ENCODE measurements around the gene AP2A2. TPM values are rescaled to one million over a fixed set of nuclear protein-coding genes. Genes with fewer than 3 reads are reported as not detected.

AP2A2 gene
- total RNA-seq, 1 experiment from 2014 or later, result 55.5 TPM

DNA sequence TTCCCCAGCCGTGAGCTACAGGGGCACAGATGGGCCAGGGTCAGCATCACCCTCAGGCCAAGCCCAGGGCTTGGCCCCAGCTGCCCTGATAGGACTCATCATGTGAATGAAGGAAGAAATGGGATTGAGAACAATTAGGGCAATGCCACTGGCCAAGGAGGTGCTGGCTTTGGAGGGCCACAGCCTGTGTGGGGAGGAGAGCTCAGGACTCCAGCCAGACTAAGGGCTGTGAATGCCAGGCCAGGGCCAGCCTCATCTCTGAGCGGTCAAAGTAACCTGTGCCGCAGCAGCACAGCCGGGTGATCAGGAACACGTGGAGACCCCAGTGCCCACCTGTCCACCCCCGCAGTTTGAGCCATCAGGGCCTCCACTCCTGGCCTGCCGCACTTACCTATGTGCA, 25.1 kb upstream of the AP2A2 start:
- H3K36me3 ChIP-seq (ENCODE audit: control insufficient read depth in 1 of 2, insufficient read depth in 2 of 2, low read length in 2 of 2), result peaks cover 20 to 38% of the 10 kb centered on the region in 2 experiments; a peak in 3 of 4 replicates
- H3K9ac ChIP-seq (ENCODE audit: low read length), result no peak overlapping the region

More for the DNA sequence above, 25.1 kb upstream of the AP2A2 start:
- ChIA-PET CTCF (no interaction called here), RAD21 (ENCODE audit: low non-redundant PET in 1 of 2, low total read pairs in 2 of 2, uncharacterized antibody in 2 of 2, unreplicated experiment in 2 of 2) (no interaction called here), POLR2A (no interaction called here)
- no peaks in the 10 kb centered on the region for H3K27me3 ChIP-seq (ENCODE audit: insufficient read depth, low read length)
- TF ChIP-seq CEBPB (IDR thresholded peaks at IDR 0.05; ENCODE audit: low read depth) (no peak), ZFX (IDR thresholded peaks at IDR 0.05) (no peak), TCF7L2 (IDR thresholded peaks at IDR 0.05; ENCODE audit: borderline replicate concordance, extremely low read depth, insufficient read depth, insufficient read length) (no peak), POLR2A (IDR thresholded peaks at IDR 0.05; ENCODE audit: borderline replicate concordance, extremely low read depth, insufficient read depth, insufficient read length) (no peak), EZH2phosphoT487 (IDR thresholded peaks at IDR 0.05; ENCODE audit: borderline replicate concordance) (no peak), EZH2 (IDR thresholded peaks at IDR 0.05) (no peak), SP1 (IDR thresholded peaks at IDR 0.05; ENCODE audit: low read depth) (no peak), POLR2AphosphoS5 (IDR thresholded peaks at IDR 0.05; ENCODE audit: low read depth, low read length) (no peak), YY1 (IDR thresholded peaks at IDR 0.05; ENCODE audit: extremely low read depth, insufficient replicate concordance, low read depth, low read length) (no peak), JUND (IDR thresholded peaks at IDR 0.05) (no peak), SIN3A (IDR thresholded peaks at IDR 0.05; ENCODE audit: low read depth) (no peak), FOSL1 (IDR thresholded peaks at IDR 0.05; ENCODE audit: low read depth) (no peak), ZNF274 (IDR thresholded peaks at IDR 0.05; ENCODE audit: low read depth, low read length) (no peak), CBX3 (IDR thresholded peaks at IDR 0.05; ENCODE audit: low read depth) (no peak), ELF1 (IDR thresholded peaks at IDR 0.05; ENCODE audit: borderline replicate concordance, low read depth) (no peak), SRF (IDR thresholded peaks at IDR 0.05; ENCODE audit: low read depth) (no peak)
- TF ChIP-seq, protein P1, sequence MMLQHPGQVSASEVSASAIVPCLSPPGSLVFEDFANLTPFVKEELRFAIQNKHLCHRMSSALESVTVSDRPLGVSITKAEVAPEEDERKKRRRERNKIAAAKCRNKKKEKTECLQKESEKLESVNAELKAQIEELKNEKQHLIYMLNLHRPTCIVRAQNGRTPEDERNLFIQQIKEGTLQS (IDR thresholded peaks at IDR 0.05), result no peak
- TF ChIP-seq, protein P2, sequence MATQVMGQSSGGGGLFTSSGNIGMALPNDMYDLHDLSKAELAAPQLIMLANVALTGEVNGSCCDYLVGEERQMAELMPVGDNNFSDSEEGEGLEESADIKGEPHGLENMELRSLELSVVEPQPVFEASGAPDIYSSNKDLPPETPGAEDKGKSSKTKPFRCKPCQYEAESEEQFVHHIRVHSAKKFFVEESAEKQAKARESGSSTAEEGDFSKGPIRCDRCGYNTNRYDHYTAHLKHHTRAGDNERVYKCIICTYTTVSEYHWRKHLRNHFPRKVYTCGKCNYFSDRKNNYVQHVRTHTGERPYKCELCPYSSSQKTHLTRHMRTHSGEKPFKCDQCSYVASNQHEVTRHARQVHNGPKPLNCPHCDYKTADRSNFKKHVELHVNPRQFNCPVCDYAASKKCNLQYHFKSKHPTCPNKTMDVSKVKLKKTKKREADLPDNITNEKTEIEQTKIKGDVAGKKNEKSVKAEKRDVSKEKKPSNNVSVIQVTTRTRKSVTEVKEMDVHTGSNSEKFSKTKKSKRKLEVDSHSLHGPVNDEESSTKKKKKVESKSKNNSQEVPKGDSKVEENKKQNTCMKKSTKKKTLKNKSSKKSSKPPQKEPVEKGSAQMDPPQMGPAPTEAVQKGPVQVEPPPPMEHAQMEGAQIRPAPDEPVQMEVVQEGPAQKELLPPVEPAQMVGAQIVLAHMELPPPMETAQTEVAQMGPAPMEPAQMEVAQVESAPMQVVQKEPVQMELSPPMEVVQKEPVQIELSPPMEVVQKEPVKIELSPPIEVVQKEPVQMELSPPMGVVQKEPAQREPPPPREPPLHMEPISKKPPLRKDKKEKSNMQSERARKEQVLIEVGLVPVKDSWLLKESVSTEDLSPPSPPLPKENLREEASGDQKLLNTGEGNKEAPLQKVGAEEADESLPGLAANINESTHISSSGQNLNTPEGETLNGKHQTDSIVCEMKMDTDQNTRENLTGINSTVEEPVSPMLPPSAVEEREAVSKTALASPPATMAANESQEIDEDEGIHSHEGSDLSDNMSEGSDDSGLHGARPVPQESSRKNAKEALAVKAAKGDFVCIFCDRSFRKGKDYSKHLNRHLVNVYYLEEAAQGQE (IDR thresholded peaks at IDR 0.05; ENCODE audit: low read depth), result no peak
- TF ChIP-seq, protein P3, sequence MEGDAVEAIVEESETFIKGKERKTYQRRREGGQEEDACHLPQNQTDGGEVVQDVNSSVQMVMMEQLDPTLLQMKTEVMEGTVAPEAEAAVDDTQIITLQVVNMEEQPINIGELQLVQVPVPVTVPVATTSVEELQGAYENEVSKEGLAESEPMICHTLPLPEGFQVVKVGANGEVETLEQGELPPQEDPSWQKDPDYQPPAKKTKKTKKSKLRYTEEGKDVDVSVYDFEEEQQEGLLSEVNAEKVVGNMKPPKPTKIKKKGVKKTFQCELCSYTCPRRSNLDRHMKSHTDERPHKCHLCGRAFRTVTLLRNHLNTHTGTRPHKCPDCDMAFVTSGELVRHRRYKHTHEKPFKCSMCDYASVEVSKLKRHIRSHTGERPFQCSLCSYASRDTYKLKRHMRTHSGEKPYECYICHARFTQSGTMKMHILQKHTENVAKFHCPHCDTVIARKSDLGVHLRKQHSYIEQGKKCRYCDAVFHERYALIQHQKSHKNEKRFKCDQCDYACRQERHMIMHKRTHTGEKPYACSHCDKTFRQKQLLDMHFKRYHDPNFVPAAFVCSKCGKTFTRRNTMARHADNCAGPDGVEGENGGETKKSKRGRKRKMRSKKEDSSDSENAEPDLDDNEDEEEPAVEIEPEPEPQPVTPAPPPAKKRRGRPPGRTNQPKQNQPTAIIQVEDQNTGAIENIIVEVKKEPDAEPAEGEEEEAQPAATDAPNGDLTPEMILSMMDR (IDR thresholded peaks at IDR 0.05 in 2 of 3, conservative IDR thresholded peaks at IDR 0.05 in 1 of 3; ENCODE audit: borderline replicate concordance in 1 of 3, insufficient read depth in 1 of 3, low read depth in 2 of 3, low read length in 2 of 3), result no peak
- TF ChIP-seq, protein P4, sequence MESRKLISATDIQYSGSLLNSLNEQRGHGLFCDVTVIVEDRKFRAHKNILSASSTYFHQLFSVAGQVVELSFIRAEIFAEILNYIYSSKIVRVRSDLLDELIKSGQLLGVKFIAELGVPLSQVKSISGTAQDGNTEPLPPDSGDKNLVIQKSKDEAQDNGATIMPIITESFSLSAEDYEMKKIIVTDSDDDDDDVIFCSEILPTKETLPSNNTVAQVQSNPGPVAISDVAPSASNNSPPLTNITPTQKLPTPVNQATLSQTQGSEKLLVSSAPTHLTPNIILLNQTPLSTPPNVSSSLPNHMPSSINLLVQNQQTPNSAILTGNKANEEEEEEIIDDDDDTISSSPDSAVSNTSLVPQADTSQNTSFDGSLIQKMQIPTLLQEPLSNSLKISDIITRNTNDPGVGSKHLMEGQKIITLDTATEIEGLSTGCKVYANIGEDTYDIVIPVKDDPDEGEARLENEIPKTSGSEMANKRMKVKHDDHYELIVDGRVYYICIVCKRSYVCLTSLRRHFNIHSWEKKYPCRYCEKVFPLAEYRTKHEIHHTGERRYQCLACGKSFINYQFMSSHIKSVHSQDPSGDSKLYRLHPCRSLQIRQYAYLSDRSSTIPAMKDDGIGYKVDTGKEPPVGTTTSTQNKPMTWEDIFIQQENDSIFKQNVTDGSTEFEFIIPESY (IDR thresholded peaks at IDR 0.05; ENCODE audit: extremely low read depth, insufficient replicate concordance, low read length), result no peak
- DNase-seq (ENCODE audit: low read depth, low spot score) (no peak), ATAC-seq (no peak)
- H3K9me2 ChIP-seq (ENCODE audit: insufficient read depth), result no peaks in the 10 kb centered on the region
- intact Hi-C loops (cut with micrococcal nuclease), result no loop called here
- H3K9me3 ChIP-seq (ENCODE audit: control insufficient read depth in 1 of 2, insufficient read depth in 1 of 2, low read depth in 1 of 2, low read length in 2 of 2), result no peaks in the 10 kb centered on the region
- H3K4me1 ChIP-seq (ENCODE audit: control insufficient read depth in 1 of 2, insufficient read depth in 2 of 2, low read length in 2 of 2), result no peaks in the 10 kb centered on the region
- no peak overlapping the region for H3K4me2 ChIP-seq (ENCODE audit: low read length)
- no peak overlapping the region for H3K27ac ChIP-seq (ENCODE audit: low read depth, low read length)
- H4K20me1 ChIP-seq (ENCODE audit: insufficient read depth), result no peaks in the 10 kb centered on the region
- H3K79me2 ChIP-seq (ENCODE audit: insufficient read depth, low read length), result 0 out of 2 replicates have a peak, but pooled peaks cover under 1% of the 10 kb centered on the region
- H2AFZ ChIP-seq (ENCODE audit: low read depth, low read length, poor library complexity, severe bottlenecking), result no peak overlapping the region
- no peak overlapping the region for H3K4me3 ChIP-seq (replicated peaks in 1 of 2; ENCODE audit: low read depth in 1 of 2, low read length in 2 of 2)
- no TSS peak for BruUV-seq (replicated peaks)
